HS-27A (cell line): ENCODE data around the gene PSME3.
"Not testable (repeated sequence)": the region's sequence is repeated elsewhere in the genome, so short reads cannot be mapped to it uniquely, and the experiment has no call there.

Source experiments
- DNase-seq: peaks from one replicate; pipeline ENCODE4 v3.0.0-alpha.2; 2012; ENCODE audit warnings: low read depth, missing footprints

The PSME3 gene

GRCh38 chr17:42851371-42852240 is 18.4 kb downstream of the PSME3 start:
- not testable (repeated sequence) for DNase-seq

DNA sequence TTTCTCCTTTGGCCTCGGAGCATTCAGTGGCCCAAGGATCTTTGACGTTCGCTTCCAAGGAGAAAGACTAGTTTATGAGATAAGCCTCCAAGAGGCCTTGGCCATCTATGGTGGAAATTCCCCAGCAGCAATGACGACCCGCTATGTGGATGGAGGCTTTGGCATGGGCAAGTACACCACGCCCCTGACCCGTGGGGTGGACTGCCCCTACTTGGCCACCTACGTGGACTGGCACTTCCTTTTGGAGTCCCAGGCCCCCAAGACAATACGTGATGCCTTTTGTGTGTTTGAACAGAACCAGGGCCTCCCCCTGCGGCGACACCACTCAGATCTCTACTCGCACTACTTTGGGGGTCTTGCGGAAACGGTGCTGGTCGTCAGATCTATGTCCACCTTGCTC is 19.2 kb downstream of the PSME3 start:
- no peak for DNase-seq

- DNase-seq: no peak
Measured at GRCh38 chr17:42853004-42853403, 19.8 kb downstream of the PSME3 start.

DNA sequence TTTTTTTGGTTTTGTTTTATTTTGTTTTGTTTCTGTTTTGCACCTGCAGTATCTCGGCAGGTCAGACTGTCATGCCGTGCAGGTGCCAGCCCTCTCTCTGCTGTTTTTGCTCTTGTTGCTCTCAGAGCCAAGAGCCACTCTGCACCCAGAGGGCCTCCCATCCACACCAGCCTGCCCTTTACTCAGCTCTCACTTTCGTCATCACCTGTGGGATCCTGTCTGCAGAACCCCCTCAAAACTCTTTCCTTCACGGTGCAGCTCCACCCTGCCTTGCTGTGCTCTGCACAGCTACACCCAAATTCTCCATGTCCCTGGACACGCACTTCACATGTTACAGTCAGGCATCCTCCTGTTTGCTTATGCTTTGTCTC is 20.4 kb downstream of the PSME3 start:
- DNase-seq: no peak

- DNase-seq: no peak
Measured at GRCh38 chr17:42853968-42854790, 21.0 kb downstream of the PSME3 start.

DNA sequence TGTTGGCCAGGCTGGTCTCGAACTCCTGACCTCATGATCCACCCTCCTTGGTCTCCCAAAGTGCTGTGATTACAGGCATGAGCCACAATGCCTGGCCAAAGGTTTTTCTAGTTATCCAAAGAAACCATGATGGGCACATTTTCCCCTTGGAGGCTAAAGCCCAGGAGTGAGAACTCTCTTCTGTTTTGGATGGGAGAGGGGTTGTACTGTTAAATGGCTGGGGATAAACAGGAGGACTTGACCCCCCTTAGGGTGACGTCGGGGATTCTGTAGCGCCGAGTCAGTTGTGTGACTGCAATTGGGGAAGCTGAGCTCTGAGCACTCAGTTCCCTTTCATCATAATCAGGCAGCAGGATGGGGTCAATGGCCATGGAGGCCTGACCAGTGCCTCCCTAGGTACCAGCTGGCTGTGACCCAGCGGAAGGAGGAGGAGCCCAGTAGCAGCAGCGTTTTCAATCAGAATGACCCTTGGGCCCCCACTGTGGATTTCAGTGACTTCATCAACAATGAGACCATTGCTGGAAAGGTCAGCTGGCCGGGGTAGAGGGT is 21.9 kb downstream of the PSME3 start:
- DNase-seq: no peak

GRCh38 chr17:42856093-42856492 is 22.9 kb downstream of the PSME3 start:
- DNase-seq: not testable (repeated sequence)

DNA sequence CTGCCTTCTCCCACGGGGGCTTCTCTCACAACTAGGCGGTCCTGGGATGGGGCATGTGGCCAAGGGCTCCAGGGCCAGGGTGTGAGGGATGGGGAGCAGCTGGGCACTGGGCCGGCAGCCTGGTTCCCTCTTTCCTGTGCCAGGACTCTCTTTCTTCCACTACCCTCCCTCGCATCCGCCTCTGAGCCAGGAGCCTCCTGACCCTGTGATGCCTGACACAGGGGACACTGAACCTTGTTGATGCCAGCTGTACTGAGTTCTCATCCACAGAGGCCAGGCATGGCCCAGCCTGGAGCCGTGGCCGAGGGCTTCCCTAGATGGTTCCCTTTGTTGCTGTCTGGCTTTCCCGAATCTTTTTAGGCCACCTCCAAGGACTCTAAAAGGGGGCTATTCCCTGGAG is 23.3 kb downstream of the PSME3 start:
- not testable (repeated sequence) for DNase-seq

- DNase-seq: no peak
Measured at GRCh38 chr17:42857389-42857788, 24.2 kb downstream of the PSME3 start.

DNA sequence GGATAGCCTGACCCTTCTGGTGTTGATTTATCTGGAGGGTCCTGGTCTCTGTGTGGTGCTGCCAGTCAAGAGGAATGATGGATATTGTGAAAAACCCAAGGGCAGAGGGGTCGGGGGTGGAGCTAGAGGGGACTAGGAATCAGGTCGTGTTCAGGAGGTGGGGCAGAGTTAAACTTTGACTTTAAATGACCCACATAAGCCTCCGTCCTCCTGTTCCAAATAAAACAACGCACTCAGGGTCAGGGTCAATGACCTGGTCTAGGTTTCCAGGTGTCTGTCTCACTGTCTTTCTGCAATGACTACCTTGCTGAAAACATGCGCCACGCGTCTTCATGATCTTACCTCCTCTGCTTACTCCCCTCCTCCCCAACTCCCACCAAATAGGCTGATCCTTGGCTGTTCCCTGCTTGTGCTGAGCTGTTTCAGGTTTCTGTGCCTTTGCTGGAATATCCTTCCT is 32.5 kb downstream of the PSME3 start:
- DNase-seq: no peak

DNA sequence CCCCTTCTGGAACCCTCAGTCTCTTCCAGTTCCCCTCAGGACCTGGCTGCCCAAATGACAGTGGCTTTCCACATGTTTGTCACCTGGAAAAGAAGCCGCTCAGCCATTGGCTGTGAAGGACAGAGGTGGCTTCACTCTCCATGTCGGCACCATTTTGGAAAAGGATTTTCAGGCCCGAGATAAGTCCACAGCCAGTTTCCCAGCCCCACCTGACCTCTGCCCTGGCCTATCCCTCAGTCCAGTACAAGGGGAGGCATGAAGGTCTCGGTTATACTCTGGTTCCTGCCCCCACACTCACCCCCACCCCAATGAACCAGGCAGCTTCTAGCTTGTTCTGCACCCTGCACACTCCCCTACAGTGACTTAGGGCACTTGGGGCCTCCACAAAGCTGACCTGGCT is 33.0 kb downstream of the PSME3 start:
- DNase-seq: no peak

DNA sequence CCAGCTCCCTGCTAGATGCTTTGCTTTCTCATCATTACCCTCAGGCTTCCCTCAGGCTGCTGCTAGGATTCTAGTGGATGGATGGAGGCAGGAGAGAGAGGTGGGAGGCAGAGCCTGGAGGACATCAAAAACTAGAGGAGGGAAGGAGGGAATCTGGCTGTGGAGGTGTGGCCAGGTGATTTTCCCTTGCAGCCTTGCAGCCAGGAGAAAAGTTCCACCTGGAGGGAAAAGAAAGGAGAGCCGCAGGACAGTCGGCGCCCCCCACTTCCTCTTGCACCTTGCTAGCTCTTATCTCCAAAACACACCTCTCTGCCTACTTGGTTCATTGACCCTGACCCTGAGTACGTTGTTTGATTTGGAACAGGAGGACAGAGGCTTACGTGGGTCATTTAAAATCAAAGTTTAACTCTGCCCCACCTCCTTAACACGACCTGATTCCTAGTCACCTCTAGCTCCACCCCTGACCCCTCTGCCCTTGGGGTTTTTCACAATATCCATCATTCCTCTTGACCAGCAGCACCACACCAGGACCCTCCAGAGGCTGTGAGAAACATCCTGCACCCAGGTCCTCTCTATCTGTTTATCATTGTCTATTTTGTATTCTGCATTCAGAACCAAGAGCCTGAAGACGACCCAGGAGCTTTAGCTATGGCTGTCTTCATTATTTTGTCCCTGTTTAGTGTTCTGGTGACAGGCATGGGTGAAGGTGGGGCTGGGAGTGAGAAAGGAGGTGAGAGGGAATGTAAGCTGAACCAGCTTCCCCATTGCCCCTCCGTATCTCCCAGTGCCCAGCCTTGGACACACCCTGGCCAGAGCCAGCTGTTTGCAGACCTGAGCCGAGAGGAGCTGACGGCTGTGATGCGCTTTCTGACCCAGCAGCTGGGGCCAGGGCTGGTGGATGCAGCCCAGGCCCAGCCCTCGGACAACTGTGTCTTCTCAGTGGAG is 33.7 kb downstream of the PSME3 start:
- no peak for DNase-seq

GRCh38 chr17:42867694-42868261 is 34.6 kb downstream of the PSME3 start:
- not testable (repeated sequence) for DNase-seq

- DNase-seq: no peak
Measured at GRCh38 chr17:42868338-42868737, 35.1 kb downstream of the PSME3 start.

GRCh38 chr17:42871647-42872046 is 38.5 kb downstream of the PSME3 start:
- DNase-seq: no peak

GRCh38 chr17:42872251-42872965 is 39.2 kb downstream of the PSME3 start:
- DNase-seq: no peak

DNA sequence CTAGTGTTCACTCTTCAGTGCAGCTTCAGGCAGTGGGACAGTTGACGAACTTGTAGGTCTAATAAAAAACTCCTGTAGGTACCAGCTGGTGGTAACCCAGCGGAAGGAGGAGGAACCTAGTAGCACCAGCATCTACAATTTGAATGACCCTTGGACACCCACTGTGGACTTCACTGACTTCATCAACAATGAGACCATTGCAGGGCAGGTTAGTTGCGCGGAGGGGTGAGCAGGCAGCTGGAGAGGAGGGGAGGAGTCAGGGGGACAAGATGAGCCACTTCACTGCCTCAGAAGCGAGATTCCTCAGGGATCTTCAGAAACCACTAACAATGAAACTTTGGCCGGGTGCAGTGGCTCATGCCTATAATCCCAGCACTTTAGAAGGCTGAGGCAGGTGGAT is 40.1 kb downstream of the PSME3 start:
- no peak for DNase-seq

DNA sequence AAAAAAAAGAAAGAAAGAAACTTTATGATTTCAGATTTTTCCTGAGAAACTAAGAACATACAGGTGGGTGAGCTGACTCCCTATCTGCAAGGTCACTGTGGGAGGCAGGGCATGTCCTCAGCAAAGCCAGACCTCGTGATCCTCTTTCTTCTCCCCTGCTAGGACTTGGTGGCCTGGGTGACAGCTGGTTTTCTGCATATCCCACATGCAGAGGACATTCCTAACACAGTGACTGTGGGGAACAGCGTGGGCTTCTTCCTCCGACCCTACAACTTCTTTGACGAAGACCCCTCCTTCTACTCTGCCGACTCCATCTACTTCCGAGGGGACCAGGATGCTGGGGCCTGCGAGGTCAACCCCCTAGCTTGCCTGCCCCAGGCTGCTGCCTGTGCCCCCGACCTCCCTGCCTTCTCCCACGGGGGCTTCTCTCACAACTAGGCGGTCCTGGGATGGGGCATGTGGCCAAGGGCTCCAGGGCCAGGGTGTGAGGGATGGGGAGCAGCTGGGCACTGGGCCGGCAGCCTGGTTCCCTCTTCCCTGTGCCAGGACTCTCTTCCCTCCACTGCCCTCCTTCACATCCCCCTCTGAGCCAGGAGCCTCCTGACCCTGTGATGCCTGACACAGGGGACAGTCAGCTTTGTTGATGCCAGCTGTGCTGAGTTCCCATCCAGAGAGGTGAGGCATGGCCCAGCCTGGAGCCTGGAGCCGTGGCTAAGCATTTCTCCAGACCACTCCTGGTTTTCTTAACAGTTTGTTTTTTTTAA is 40.9 kb downstream of the PSME3 start:
- not testable (repeated sequence) for DNase-seq

- DNase-seq: no peak
Measured at GRCh38 chr17:42877037-42877436, 43.8 kb downstream of the PSME3 start.
